NOMO-1 treated with dmso at 0.1 percent for 144 hours (cell line): ENCODE data around the gene CCDC136.

Source experiments
- DNase-seq: peaks from one replicate; lab custom pipeline; 2025; ENCODE audit not compliant: unreplicated experiment; lab: John Stamatoyannopoulos, UW

The CCDC136 gene

GRCh38 chr7:128801667-128802418, 10.1 kb downstream of the CCDC136 start:
- no peak for DNase-seq

- DNase-seq, result no peak
Measured at GRCh38 chr7:128804484-128804883, 12.7 kb downstream of the CCDC136 start.

GRCh38 chr7:128805225-128805624, 13.5 kb downstream of the CCDC136 start:
- no peak for DNase-seq

GRCh38 chr7:128807191-128807590, 15.4 kb downstream of the CCDC136 start:
- no peak for DNase-seq

- DNase-seq, result no peak
Measured at GRCh38 chr7:128809363-128809762, 17.6 kb downstream of the CCDC136 start.

GRCh38 chr7:128810473-128810872, 18.7 kb downstream of the CCDC136 start:
- DNase-seq, result no peak

- no peak for DNase-seq
Measured at GRCh38 chr7:128810997-128811396, 19.2 kb downstream of the CCDC136 start.

GRCh38 chr7:128811631-128812430, 20.1 kb downstream of the CCDC136 start:
- DNase-seq, result no peak

GRCh38 chr7:128812514-128813168, 20.9 kb downstream of the CCDC136 start:
- no peak for DNase-seq

GRCh38 chr7:128814499-128814898, 22.7 kb downstream of the CCDC136 start:
- no peak for DNase-seq

GRCh38 chr7:128815289-128815942, 23.6 kb downstream of the CCDC136 start:
- no peak for DNase-seq

GRCh38 chr7:128818694-128819093, 26.9 kb downstream of the CCDC136 start:
- DNase-seq, result no peak

GRCh38 chr7:128821724-128822123, 30.0 kb downstream of the CCDC136 start:
- no peak for DNase-seq

- DNase-seq, result no peak
Measured at GRCh38 chr7:128826512-128826911, 34.7 kb downstream of the CCDC136 start.

- DNase-seq, result no peak
Measured at GRCh38 chr7:128826916-128827247, 35.1 kb downstream of the CCDC136 start.

- no peak for DNase-seq
Measured at GRCh38 chr7:128827248-128827958, 35.6 kb downstream of the CCDC136 start.

GRCh38 chr7:128827971-128828711, 36.4 kb downstream of the CCDC136 start:
- DNase-seq, result no peak

- DNase-seq, result no peak
Measured at GRCh38 chr7:128829391-128830166, 37.8 kb downstream of the CCDC136 start.
